HG02884 (cell line): ENCODE results near the gene FLT3.
"Not testable (repeated sequence)": the region's sequence is repeated elsewhere in the genome, so short reads cannot be mapped to it uniquely, and the experiment has no call there.

Experiments used
- ATAC-seq: cut with Tn5 transposase; IDR thresholded peaks from one replicate; pipeline ENCODE4 v1.9.1; 2021; ENCODE audit warnings: mild to moderate bottlenecking, moderate library complexity; ENCODE audit not compliant: unreplicated experiment

The FLT3 gene

DNA sequence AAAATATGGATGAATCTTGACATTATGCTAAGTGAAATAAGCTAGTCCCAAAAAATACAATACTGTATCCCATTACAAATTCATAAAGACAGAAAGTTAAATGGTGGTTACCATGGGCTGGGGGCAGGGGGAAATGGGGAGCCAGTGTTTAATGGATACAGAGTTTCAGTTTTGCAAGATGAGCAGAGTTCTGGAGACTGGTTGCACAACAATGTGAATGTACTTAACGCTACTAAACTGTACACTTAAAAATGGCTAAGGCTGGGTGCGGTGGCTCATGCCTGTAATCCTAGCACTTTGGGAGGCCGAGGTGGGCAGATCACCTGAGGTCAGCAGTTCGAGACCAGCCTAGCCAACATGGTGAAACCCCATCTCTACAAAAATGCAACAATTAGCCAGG, 1.5 kb upstream of the FLT3 start:
- not testable (repeated sequence) for ATAC-seq

DNA sequence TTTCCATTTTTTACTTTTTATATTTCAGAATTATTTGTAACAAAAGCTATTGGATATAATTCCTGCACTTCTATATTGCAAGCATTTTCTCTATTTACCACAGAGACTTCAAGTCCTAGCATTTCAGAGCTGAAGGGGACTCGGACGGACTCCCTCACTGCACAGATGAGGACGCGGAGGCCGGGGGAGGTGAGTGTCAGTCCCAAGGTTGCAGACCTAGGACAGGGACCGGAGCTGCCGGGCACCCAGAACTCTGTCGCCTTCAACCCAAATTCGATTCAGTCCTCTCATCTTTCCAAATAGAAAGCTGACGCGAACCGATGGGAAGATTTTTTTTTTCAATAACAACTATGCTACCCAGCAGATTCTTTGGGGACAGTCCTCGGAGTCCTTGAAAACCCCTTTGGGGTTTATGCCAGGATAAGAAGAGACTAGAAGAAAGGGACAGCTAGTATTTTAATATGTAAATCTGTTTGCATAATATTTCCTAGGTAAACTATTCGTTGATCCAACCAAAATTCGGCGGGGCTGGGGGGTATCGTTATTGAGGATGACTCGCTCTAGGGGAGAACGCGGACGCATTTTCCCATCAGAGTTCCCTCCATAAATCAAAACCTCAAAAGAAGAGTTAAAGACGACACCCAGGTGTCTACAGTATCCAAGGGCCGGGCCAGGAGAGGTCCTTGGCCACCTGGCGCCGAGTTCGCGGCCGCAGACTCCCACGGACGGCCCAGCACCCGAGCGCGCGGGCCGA, 803 bp downstream of the FLT3 start:
- ATAC-seq = no peak

GRCh38 chr13:28097503-28097902, 2.9 kb downstream of the FLT3 start:
- ATAC-seq = no peak

DNA sequence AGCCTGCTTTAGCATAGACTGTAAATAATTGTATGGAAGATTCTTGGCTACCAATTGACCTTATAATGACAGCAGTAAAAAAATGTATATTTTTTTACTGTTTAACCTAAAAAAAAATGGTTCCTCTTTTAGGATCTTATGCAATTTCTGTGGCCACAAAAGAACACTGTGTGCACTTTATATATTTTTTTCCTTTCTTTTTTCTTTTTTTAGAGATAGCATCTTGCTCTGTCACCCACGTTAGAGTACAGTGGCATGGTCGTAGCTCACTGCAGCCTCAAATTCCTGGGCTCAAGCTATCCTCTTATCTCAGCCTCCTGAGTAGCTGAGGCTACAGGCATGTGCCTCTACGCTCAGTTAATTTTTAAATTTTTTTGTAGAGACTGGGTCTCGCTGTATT, 6.1 kb downstream of the FLT3 start:
- no peak for ATAC-seq

GRCh38 chr13:28093881-28094280, 6.5 kb downstream of the FLT3 start:
- ATAC-seq = no peak

GRCh38 chr13:28092431-28092830, 7.9 kb downstream of the FLT3 start:
- ATAC-seq = no peak

- ATAC-seq = no peak
These were observed 11.3 kb downstream of the FLT3 start for GRCh38 chr13:28089065-28089464.

DNA sequence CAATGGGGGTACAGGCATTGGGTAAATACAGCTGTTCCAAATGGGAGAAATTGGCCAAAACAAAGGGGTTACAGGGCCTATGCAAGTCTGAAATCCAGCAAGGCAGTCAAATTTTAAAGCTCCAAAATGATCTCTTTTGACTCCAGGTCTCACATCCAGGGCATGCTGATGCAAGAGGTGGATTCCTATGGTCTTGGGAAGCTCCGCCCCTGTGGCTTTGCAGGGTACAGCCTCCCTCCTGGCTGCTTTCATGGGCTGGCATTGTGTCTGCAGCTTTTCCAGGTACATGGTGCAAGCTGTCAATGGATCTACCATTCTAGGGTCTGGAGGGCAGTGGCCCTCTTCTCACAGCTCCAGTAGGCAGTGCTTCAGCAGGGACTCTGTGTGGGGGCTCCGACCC, 22.6 kb downstream of the FLT3 start:
- not testable (repeated sequence) for ATAC-seq

GRCh38 chr13:28077231-28077630, 23.1 kb downstream of the FLT3 start:
- no peak for ATAC-seq

DNA sequence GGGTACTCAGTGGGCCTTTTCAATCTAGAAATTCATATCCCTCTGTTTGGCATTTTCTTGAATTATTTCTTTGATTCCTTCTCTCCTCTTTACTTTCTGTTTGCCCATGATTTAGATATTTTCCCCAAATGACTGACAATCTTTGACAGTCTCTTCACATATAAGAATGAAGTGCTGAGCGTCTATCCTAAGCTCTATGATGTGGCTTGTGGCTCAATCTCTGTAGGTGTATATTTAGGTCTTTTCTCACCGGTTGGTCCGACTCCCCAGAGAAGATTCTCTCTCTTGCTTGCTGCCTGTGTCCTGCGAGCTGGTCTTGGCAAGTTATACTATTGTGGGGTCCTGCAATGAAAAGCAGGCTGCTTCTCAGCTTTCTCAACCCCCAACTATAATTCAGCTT, 29.0 kb downstream of the FLT3 start:
- no peak for ATAC-seq

GRCh38 chr13:28067491-28067890, 32.9 kb downstream of the FLT3 start:
- no peak for ATAC-seq

GRCh38 chr13:28058866-28059613, 41.3 kb downstream of the FLT3 start:
- ATAC-seq = no peak

GRCh38 chr13:28056970-28057712, 43.2 kb downstream of the FLT3 start:
- no peak for ATAC-seq

DNA sequence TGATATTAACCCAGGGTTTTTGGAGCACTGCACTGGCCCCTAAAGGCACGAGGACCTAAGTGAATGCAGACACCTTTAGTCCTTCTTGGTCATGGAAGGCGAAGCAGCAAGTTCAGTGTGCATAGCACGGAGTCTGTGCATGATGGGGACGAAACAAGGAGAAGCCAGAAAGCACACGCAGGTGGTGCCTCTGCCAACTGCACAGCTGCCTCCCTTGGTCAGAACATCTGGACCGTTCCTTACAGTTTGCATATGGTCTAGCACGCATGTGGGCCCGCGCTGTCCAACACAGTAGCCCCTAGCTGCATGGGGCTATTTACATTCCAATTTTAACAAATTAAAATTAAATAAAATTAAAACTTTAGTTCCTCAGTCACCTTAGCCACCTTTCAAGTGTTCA, 44.0 kb downstream of the FLT3 start:
- no peak for ATAC-seq

GRCh38 chr13:28055357-28055756, 45.0 kb downstream of the FLT3 start:
- no peak for ATAC-seq

DNA sequence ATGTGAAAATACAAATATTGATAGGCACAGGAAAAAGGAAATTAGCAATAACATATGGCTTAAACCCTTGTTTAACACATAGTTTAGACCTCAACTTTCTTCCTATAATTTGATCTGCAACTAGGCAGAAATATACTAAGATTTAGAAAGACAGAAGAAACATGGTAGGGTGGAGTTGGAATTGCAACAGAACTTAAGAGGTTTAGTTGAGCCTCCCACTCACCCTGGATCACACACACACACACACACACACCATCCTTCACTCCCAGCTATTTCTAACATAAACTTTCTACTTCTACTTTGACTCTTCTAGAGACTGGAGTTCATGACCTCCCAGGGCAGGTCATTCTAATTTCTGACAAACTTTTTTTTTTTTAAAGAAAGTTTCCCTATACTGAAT, 47.4 kb downstream of the FLT3 start:
- ATAC-seq = no peak

DNA sequence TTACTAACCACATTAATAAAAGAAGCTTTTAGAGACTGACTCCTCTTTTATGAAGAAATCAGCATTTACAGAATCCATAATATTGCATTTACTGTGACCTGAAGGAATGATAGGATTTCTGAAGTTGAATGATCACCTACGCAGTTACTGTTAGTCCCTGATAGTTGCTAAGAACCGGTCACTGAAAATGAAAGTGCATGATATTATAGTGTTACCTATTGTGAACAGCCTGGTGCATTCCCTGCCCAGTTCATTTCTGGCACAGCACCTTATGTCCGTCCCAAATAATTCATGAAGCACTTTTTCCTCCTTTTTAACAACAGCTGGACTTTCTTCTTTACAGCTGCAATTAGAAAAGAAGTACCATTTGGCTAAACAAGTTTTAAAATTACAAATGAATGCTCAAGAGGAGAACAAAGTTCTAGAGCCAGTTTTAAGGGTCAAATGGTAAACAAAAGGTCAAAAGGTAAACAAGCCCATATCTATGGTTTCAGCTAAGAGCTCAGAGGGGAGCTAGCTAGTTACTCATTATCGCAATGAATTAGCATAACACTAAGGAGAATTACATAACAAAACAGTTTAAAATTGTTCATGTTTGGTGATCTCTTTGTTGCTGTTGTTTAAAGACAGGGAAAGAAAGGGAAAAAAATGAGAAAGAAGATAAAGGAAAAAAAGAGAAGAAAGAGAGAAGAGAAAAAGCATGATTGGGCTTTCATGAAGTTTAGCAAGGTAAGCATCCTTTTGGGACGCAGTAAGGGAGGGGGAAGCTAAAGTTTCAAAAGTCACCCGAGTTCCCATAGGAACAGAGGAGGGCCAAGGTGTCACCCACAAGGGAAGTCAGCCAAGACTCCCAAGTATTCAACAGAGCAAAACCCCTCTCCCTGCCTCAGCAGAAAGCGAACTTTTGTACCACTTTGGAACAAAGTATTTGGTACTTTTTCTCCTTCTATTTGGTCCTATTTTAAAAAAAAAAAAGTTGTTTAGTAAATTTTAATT, 50.2 kb downstream of the FLT3 start:
- no peak for ATAC-seq

GRCh38 chr13:28049215-28049614, 51.2 kb downstream of the FLT3 start:
- no peak for ATAC-seq

GRCh38 chr13:28048768-28049167, 51.6 kb downstream of the FLT3 start:
- ATAC-seq = no peak

DNA sequence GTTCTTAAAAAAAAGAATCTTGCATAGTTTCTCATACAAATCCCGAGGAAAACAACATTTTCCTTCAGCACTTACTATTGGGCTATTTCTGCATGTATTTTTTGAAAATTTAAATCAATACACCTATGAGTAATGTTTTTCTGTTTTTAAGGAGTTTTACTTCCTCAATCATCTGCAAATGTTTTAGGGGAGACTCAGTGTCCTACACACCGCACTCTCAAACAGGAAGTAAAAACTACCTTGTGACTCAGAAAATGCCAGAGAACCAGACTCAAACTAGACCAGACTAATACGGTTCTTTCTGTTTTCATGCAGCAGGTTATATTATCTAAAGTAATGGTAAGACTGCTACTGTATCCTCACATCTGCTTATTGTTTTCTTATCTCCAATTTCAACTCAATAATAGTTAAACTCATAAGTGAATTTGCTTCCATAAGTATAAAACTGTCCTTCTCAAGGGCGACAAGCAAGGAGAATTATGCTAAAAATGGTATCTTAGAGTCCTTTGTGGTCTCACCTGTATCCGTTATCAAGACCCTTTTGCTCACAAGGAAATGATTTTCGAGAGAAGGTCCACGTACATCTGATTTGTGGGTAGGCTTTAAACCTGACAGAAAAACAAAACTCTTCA, 52.5 kb downstream of the FLT3 start:
- ATAC-seq = peak; percentile 91
